IMR-90 (cell line): ENCODE results near the gene WFDC5.

ENCODE experiments used
- NFE2L2 ChIP-seq: fragments of 150-350 bp; IDR thresholded peaks from 2 replicates; pipeline ENCODE4 v1.6.1; 2016; ENCODE audit warnings: low read depth, mild to moderate bottlenecking, low read length
- POLR2A ChIP-seq: IDR thresholded peaks from 2 replicates; pipeline ENCODE4 v1.6.1; 2012; ENCODE audit warnings: mild to moderate bottlenecking, low read depth, low read length
- RAD21 ChIP-seq: IDR thresholded peaks from 2 replicates; pipeline ENCODE4 v1.6.1; 2012; ENCODE audit warnings: low read length, improper control_type of control experiment
- RCOR1 ChIP-seq: IDR thresholded peaks from 2 replicates; pipeline ENCODE4 v1.6.1; 2012; ENCODE audit warnings: mild to moderate bottlenecking, low read length, improper control_type of control experiment; ENCODE audit not compliant: insufficient replicate concordance
- TF ChIP-seq, protein P1 (sequence below): fragments of 150-350 bp; IDR thresholded peaks from 2 replicates; pipeline ENCODE4 v1.6.1; 2016; ENCODE audit warnings: low read depth, mild to moderate bottlenecking, low read length, moderate library complexity, borderline replicate concordance
- TF ChIP-seq, protein P2 (sequence below): conservative IDR thresholded peaks from 2 replicates; pipeline ENCODE4 v1.5.1; 2012; ENCODE audit warnings: mild to moderate bottlenecking, low read depth, low read length, improper control_type of control experiment

DNA sequence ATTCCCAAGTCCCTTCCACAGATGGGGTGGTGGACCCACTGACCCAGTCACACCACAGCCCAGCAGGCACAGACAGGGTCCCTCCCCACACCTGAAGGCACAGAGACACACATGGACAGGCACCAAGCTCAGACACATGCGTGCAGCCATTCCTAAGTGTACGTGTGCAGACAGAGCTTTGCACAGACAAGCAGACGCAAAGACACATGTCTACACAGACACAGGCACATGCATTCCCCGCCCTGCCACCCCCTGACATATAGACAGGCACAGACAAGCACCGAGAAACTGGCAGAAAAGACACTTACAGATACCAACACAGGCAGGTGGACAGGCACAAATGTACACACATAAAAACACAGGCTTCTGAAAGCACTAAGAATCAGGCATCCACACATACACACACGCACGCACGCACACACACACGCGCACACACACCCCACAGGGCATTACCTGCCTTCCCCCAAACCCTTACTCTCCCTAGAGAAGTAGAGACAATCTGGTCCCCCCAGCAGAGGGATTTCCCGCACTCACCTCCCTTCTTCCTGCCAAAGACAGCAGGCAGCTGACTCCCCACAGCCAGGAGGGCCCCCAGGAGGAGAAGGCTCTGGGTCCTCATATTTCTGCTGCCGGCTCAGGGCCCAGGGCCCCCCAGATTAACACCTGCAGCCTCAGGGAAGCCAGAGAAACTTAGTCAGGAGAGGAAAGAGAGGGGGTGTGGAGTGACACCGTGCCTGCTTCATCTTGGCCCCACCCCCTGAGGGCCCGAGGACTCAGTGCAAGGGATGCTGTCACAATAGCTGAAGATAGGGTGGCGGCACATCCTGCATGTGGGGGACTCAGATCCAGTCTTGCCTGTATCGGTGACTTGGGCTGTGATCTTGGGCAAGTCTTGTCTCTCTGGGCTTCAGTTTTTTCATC is at the start of gene WFDC5:
- TF ChIP-seq NFE2L2 (no peak), POLR2A (no peak), RAD21 (no peak), RCOR1 (no peak)
- TF ChIP-seq, protein P1, sequence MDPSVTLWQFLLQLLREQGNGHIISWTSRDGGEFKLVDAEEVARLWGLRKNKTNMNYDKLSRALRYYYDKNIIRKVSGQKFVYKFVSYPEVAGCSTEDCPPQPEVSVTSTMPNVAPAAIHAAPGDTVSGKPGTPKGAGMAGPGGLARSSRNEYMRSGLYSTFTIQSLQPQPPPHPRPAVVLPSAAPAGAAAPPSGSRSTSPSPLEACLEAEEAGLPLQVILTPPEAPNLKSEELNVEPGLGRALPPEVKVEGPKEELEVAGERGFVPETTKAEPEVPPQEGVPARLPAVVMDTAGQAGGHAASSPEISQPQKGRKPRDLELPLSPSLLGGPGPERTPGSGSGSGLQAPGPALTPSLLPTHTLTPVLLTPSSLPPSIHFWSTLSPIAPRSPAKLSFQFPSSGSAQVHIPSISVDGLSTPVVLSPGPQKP: no peak
- TF ChIP-seq, protein P2, sequence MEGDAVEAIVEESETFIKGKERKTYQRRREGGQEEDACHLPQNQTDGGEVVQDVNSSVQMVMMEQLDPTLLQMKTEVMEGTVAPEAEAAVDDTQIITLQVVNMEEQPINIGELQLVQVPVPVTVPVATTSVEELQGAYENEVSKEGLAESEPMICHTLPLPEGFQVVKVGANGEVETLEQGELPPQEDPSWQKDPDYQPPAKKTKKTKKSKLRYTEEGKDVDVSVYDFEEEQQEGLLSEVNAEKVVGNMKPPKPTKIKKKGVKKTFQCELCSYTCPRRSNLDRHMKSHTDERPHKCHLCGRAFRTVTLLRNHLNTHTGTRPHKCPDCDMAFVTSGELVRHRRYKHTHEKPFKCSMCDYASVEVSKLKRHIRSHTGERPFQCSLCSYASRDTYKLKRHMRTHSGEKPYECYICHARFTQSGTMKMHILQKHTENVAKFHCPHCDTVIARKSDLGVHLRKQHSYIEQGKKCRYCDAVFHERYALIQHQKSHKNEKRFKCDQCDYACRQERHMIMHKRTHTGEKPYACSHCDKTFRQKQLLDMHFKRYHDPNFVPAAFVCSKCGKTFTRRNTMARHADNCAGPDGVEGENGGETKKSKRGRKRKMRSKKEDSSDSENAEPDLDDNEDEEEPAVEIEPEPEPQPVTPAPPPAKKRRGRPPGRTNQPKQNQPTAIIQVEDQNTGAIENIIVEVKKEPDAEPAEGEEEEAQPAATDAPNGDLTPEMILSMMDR: no peak
